ENCODE results near the gene EFNA5.
A peak's percentile ranks its signal among the peaks of the same experiment; 100 is the strongest.

EFNA5 gene

GRCh38 chr5:107670932-107671741, at the start of gene EFNA5:
Gene EFNA5 (minus strand): TSS chr5:107670937.
- intact Hi-C loops (cut with DNase I): loop anchor here (10.0 kb wide), 1 partner anchor 96 kb away; no protein-coding TSS in a partner anchor
- peak in 39 of 42 donors; percentile 13 to 72 (median 41) for DNase-seq

GRCh38 chr5:107719034-107719606, 48.4 kb upstream of the EFNA5 start:
- DNase-seq: no peak
- intact Hi-C loops (cut with DNase I): no loop called here

- intact Hi-C loops (cut with DNase I): no loop called here
- no peak for DNase-seq
These were observed 47.1 kb upstream of the EFNA5 start for GRCh38 chr5:107717816-107718215.

- DNase-seq: no peak
- intact Hi-C loops (cut with DNase I): no loop called here
These were observed 42.5 kb upstream of the EFNA5 start for GRCh38 chr5:107713228-107713627.

DNA sequence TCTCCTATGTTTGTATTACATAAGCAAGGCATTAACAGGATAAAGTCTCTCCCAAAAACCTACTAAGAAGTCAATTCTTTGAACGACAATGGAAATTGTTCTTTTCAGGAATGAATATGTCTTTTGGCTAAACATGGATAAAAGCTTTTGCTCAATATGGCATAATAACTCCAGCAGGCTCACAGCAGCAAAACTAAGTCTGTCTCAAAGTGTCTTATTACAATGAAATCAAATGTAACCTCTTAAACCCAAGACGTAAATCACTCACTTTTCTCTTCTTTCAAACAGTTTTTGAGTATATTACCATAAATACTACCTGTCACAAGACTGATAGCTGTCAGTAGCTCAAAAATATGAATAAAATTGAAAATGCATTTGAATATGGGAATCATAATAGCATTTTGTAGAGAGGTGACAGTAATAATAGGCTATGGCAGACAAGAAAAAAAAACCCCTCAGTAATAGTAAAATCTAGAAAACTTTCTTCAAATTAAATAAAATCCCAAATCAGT, 41.7 kb upstream of the EFNA5 start:
- DNase-seq: no peak
- intact Hi-C loops (cut with DNase I): no loop called here

DNA sequence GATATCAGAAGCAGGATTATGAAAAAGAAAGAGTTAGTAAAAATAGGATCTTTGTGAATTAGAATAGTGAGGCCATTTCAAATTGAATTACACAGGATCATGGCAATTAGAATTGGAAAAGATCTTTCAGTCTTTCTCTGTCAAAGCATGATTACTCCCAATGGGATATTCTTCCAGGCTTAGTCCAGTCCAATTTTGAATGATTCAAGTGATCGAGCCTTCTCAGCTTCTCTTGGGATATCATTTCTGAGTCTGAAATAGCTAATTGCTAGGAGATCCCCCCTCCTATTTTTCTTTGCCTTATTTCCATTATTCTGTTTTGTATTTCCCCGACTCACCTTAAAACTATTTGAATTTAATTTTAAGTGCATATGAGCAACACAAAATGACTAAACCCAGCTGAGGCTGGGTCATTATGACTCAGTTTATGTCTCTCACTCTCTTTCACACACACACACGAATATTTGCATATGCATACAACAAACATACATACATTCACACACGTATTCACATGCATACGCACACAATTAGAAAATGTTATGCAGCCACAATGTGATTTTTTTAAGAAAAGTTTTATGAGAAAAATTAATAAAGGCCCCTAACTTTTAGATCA, 34.8 kb upstream of the EFNA5 start:
- DNase-seq: no peak
- intact Hi-C loops (cut with DNase I): no loop called here

GRCh38 chr5:107704681-107705401, 34.1 kb upstream of the EFNA5 start:
- intact Hi-C loops (cut with DNase I): no loop called here
- DNase-seq: no peak

DNA sequence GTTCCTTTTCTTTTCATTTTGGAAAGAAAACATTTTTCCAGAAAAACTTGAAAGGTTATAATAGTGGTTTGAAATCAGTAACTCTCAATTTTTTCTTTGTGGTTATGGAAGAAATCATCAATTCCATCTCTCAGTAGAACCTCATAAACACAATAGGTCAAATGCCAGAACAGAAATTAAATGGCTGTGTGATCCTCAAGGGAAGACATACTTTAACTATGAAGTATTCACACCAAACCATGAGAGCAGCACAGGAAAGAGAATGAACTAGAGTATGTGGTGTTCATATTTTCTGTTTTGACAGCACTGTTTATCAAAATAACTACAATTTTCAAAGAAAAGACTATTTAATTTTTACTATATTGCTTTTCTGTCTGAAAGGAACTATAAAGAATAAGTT, 29.7 kb upstream of the EFNA5 start:
- intact Hi-C loops (cut with DNase I): no loop called here
- no peak for DNase-seq

DNA sequence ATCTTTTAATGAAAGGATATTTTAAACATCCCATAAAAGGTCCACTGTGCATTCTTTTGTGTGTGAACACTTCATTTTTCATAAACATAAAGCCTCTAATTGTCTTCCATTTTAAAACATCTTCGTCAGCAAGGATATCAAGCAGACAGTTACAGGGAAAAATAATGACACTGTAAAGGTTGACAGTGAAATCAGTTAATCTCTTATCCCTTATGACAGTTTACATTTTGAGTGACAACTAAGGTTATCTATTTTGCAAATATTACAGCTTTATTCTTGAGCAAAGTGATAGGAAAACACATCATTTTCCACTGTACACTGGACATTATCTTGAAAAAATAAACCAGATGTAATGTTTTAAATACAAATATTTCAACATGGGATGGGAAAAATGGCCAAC, 28.7 kb upstream of the EFNA5 start:
- no peak for DNase-seq
- intact Hi-C loops (cut with DNase I): no loop called here

GRCh38 chr5:107698286-107698685, 27.5 kb upstream of the EFNA5 start:
- intact Hi-C loops (cut with DNase I): no loop called here
- no peak for DNase-seq

- intact Hi-C loops (cut with DNase I): no loop called here
- DNase-seq: peak in 4 of 42 donors; percentile 2 to 44 (median 12)
These were observed 25.8 kb upstream of the EFNA5 start for GRCh38 chr5:107696498-107696897.

DNA sequence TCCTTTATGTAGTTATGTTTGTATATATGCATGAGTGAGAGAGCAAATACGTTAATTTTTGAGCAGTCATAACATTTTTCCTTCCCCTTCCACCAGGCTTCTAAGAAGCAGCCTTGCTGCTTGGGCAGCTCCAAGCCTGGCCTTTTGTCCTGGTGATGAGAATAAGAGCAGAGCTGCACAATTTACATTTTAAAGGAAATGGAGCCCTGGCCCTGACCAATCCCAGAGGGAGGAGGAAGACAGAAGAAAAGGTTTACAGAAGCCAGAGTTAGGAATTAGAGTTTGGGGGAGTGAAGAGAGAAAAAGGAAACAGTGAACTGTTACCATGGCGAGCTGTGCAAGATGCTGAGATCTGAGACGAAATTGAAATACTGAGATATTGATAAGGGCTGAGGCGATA, 25.3 kb upstream of the EFNA5 start:
- DNase-seq: no peak
- intact Hi-C loops (cut with DNase I): no loop called here

GRCh38 chr5:107687937-107688336, 17.2 kb upstream of the EFNA5 start:
- no peak for DNase-seq
- intact Hi-C loops (cut with DNase I): no loop called here

- DNase-seq: no peak
- intact Hi-C loops (cut with DNase I): no loop called here
These were observed 16.7 kb upstream of the EFNA5 start for GRCh38 chr5:107687404-107687803.

- DNase-seq: no peak
- intact Hi-C loops (cut with DNase I): no loop called here
These were observed 11.8 kb upstream of the EFNA5 start for GRCh38 chr5:107682533-107682932.

DNA sequence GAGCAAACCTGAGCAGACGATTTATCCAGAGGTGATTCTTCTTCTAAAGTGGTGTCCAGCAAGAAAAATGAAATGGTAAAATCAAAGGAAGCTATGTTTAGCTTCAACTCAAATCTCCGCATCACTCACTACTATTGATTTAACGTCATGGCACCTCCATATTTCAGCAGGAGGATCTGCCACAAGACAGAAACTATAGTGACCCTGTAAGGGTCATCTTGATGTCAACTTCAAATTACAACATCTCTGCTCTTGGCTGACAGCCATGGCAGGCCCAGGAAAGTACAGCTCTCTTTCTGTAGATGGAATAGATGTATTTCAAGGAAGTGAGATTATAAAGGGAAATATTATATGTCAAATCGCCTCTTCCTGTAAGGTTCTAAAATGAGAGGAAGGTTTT, 10.1 kb upstream of the EFNA5 start:
- intact Hi-C loops (cut with DNase I): no loop called here
- no peak for DNase-seq

DNA sequence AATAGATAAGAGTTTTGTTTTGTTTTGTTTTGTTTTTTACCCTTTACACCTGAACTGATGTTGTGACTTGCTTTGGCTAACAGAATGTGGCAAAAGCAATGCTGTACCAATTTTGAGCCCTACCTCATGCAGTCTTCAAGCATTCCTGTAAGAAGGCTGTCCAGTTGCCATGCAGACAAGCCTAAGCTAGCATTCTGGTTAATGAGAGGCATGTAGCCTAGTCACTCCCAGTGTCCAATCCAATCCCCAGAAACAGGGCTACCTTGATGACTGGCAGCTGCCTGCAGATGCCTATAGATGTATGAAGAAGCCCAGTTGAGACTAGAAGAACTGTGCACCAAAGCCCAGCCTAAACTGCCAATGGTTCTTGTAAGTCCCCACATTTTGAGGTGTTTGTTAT, 9.4 kb upstream of the EFNA5 start:
- DNase-seq: no peak
- intact Hi-C loops (cut with DNase I): no loop called here

DNA sequence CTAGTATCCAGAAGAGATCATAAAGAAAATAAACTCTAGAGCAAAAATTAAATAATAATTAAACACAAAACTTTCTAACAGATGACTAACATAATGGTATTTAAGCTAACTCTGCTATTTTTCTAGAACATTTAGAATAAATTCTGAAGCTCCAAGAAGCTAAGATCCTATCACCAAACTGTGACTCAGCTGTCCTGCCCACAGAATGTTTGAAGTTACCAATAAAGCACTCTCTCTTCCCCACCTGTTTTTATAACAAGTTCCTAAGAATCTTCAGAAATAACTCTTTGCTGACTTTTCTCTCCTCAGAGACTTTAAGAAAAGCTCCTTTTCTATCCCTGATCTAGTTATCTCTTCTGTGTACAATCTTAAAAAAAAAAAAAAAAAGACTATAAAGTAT, 6.0 kb upstream of the EFNA5 start:
- peak in 11 of 42 donors; percentile 6 to 51 (median 27) for DNase-seq
- intact Hi-C loops (cut with DNase I): loop anchor here (10.0 kb wide), 1 partner anchor 102 kb away; no protein-coding TSS in a partner anchor

GRCh38 chr5:107675201-107675600, 4.5 kb upstream of the EFNA5 start:
- intact Hi-C loops (cut with DNase I): loop anchor here (10.0 kb wide), 1 partner anchor 100 kb away; no protein-coding TSS in a partner anchor
- no peak for DNase-seq

Data from head of caudate nucleus (tissue), 42 donors.